Activated naive CD4-positive, alpha-beta T cell (primary cell): ENCODE measurements around the gene UNC45A.
A peak's percentile ranks its signal among the peaks of the same experiment; 100 is the strongest.

ENCODE experiments used
- DNase-seq, 4 experiments: peaks; one replicate each; lab custom pipeline; 2025; lab: John Stamatoyannopoulos, UW

Gene UNC45A

GRCh38 chr15:90942354-90943120 is 7.5 kb downstream of the UNC45A start:
- DNase-seq = no peak

- DNase-seq = no peak
These were observed 10.0 kb downstream of the UNC45A start for GRCh38 chr15:90945091-90945490.

- DNase-seq = no peak
These were observed 11.5 kb downstream of the UNC45A start for GRCh38 chr15:90946538-90946937.

GRCh38 chr15:90946941-90947576 is 12.0 kb downstream of the UNC45A start:
- DNase-seq = no peak

GRCh38 chr15:90947577-90948357 is 12.7 kb downstream of the UNC45A start:
- no peak for DNase-seq

- DNase-seq = no peak
These were observed 13.4 kb downstream of the UNC45A start for GRCh38 chr15:90948506-90948905.

- DNase-seq = no peak
These were observed 15.0 kb downstream of the UNC45A start for GRCh38 chr15:90949979-90950675.

GRCh38 chr15:90950676-90951075 is 15.6 kb downstream of the UNC45A start:
- DNase-seq = no peak

- no peak for DNase-seq
These were observed 18.0 kb downstream of the UNC45A start for GRCh38 chr15:90952901-90953677.

GRCh38 chr15:90953947-90954711 is 19.0 kb downstream of the UNC45A start:
- no peak for DNase-seq

GRCh38 chr15:90954712-90955623 is 19.9 kb downstream of the UNC45A start, which contains the start of gene RCCD1:
Gene RCCD1, plus strand, starts transcription at chr15:90954884. Its CDS starts 1,851 bp downstream, at chr15:90956735.
- DNase-seq = peak; percentile 55 to 80 (median 75)

GRCh38 chr15:90955624-90956273 is 20.7 kb downstream of the UNC45A start:
- DNase-seq = no peak

- peak; percentile 8 to 70 (median 45) for DNase-seq
These were observed 21.4 kb downstream of the UNC45A start for GRCh38 chr15:90956274-90957030.

GRCh38 chr15:90957031-90957790 is 22.1 kb downstream of the UNC45A start:
- no peak for DNase-seq

GRCh38 chr15:90957791-90958190 is 22.7 kb downstream of the UNC45A start:
- no peak for DNase-seq

- no peak for DNase-seq
These were observed 24.0 kb downstream of the UNC45A start for GRCh38 chr15:90959028-90959595.

- DNase-seq = no peak
These were observed 24.8 kb downstream of the UNC45A start for GRCh38 chr15:90959894-90960293.
